NCI-H128 (cell line): Measurements from ENCODE around the gene RABGGTA.
"Not testable (repeated sequence)": the region's sequence is repeated elsewhere in the genome, so short reads cannot be mapped to it uniquely, and the experiment has no call there.

Experiments
- DNase-seq: peaks from one replicate; lab custom pipeline; 2025; ENCODE audit not compliant: unreplicated experiment; lab: John Stamatoyannopoulos, UW

The RABGGTA gene

GRCh38 chr14:24261256-24261968, 10.0 kb downstream of the RABGGTA start:
- no peak for DNase-seq

- no peak for DNase-seq
Measured at GRCh38 chr14:24260780-24261157, 10.6 kb downstream of the RABGGTA start.

GRCh38 chr14:24260026-24260779, 11.2 kb downstream of the RABGGTA start:
- no peak for DNase-seq

- no peak for DNase-seq
Measured at GRCh38 chr14:24259282-24260025, 11.9 kb downstream of the RABGGTA start.

GRCh38 chr14:24258548-24259265, 12.7 kb downstream of the RABGGTA start:
- no peak for DNase-seq

- no peak for DNase-seq
Measured at GRCh38 chr14:24258119-24258518, 13.3 kb downstream of the RABGGTA start.

- no peak for DNase-seq
Measured at GRCh38 chr14:24256960-24257359, 14.4 kb downstream of the RABGGTA start.

- DNase-seq = no peak
Measured at GRCh38 chr14:24255931-24256711, 15.3 kb downstream of the RABGGTA start.

- no peak for DNase-seq
Measured at GRCh38 chr14:24255438-24255837, 16.0 kb downstream of the RABGGTA start.

- no peak for DNase-seq
Measured at GRCh38 chr14:24254630-24255392, 16.6 kb downstream of the RABGGTA start.

- DNase-seq = no peak
Measured at GRCh38 chr14:24253936-24254335, 17.5 kb downstream of the RABGGTA start.

GRCh38 chr14:24252289-24253124, 18.9 kb downstream of the RABGGTA start:
- DNase-seq = no peak

- DNase-seq = no peak
Measured at GRCh38 chr14:24251880-24252288, 19.5 kb downstream of the RABGGTA start.

- DNase-seq = no peak
Measured at GRCh38 chr14:24250354-24250753, 21.0 kb downstream of the RABGGTA start.

GRCh38 chr14:24249230-24250021, 22.0 kb downstream of the RABGGTA start:
- no peak for DNase-seq

GRCh38 chr14:24247422-24247821, 24.0 kb downstream of the RABGGTA start:
- no peak for DNase-seq

- no peak for DNase-seq
Measured at GRCh38 chr14:24246765-24247212, 24.6 kb downstream of the RABGGTA start.

GRCh38 chr14:24245350-24245749, 26.0 kb downstream of the RABGGTA start:
- DNase-seq = not testable (repeated sequence)
